NB4 (cell line): ENCODE results near the gene CCL18.
"Not testable (repeated sequence)": the region's sequence is repeated elsewhere in the genome, so short reads cannot be mapped to it uniquely, and the experiment has no call there.

Source experiments
- DNase-seq: peaks from one replicate; pipeline ENCODE4 v3.0.0; 2010; ENCODE audit warnings: low read depth
- H3K4me3 ChIP-seq: one replicate; pipeline ENCODE4 v1.5.1; 2011; ENCODE audit warnings: mild to moderate bottlenecking, low read depth, low read length, moderate library complexity
- CTCF ChIP-seq: IDR thresholded peaks from one replicate; pipeline ENCODE4 v1.5.1; 2012; ENCODE audit warnings: low read depth, low read length
- MAX ChIP-seq: IDR thresholded peaks from 2 replicates; pipeline ENCODE4 v1.6.1; 2011; ENCODE audit warnings: low read depth, low read length
- MYC ChIP-seq: IDR thresholded peaks from 2 replicates; pipeline ENCODE4 v1.6.1; 2011; ENCODE audit warnings: low read depth, low read length
- POLR2A ChIP-seq: IDR thresholded peaks from 2 replicates; pipeline ENCODE4 v1.6.1; 2011; ENCODE audit warnings: mild to moderate bottlenecking; ENCODE audit not compliant: insufficient read length; ENCODE audit errors: extremely low read depth

CCL18 gene

GRCh38 chr17:36094746-36095145 lies 30.7 kb downstream of the CCL18 start:
- TF ChIP-seq CTCF (no peak), MAX (no peak), POLR2A (no peak), MYC (no peak)
- DNase-seq, result peak; percentile 55
- no peak overlapping the region for H3K4me3 ChIP-seq

GRCh38 chr17:36095992-36096391 lies 31.9 kb downstream of the CCL18 start:
- no peak overlapping the region for H3K4me3 ChIP-seq
- TF ChIP-seq POLR2A, result no peak
- no peak for TF ChIP-seq MAX
- TF ChIP-seq MYC, result no peak
- TF ChIP-seq CTCF, result no peak
- peak; percentile 43 for DNase-seq

- H3K4me3 ChIP-seq, DNase-seq: not testable (repeated sequence)
Observed at GRCh38 chr17:36099004-36099403, 34.9 kb downstream of the CCL18 start.

GRCh38 chr17:36103401-36103975 lies 39.4 kb downstream of the CCL18 start, which contains the start of gene CCL4:
CCL4 (plus strand) TSS chr17:36103827; CDS start chr17:36103906, 79 bp downstream.
- DNase-seq, result peak; percentile 76
- not testable (repeated sequence) for H3K4me3 ChIP-seq

GRCh38 chr17:36104246-36104645 lies 40.2 kb downstream of the CCL18 start:
- not testable (repeated sequence) for H3K4me3 ChIP-seq, DNase-seq

GRCh38 chr17:36104701-36105181 lies 40.7 kb downstream of the CCL18 start:
- no peak overlapping the region for H3K4me3 ChIP-seq
- no peak for DNase-seq
- TF ChIP-seq MAX (no peak), POLR2A (no peak), CTCF (no peak), MYC (no peak)

- H3K4me3 ChIP-seq, result no peak overlapping the region
- no peak for DNase-seq
- TF ChIP-seq POLR2A (no peak), MAX (no peak), CTCF (no peak), MYC (no peak)
Observed at GRCh38 chr17:36105781-36106492, 41.9 kb downstream of the CCL18 start.
